ENCODE data around the gene CREB3L1. TPM values are rescaled to one million over a fixed set of nuclear protein-coding genes. Genes with fewer than 3 reads are reported as not detected.
A peak's percentile ranks its signal among the peaks of the same experiment; 100 is the strongest.

The CREB3L1 gene
- total RNA-seq, 4 donors from 2014 or later = 35.8 to 50.7 (median 41.6) TPM

GRCh38 chr11:46279126-46280099 is 2.0 kb downstream of the CREB3L1 start:
- Histone ChIP-seq H3K36me3 (no peaks in the 10 kb centered on the region), H3K27ac (peak overlapping the region; percentile 90 to 94 (median 92)), H3K4me3 (peak overlapping the region in 3 of 4 donors; percentile 76 to 83 (median 78)), H3K4me1 (peaks cover 22 to 77% (median 59%) of the 10 kb centered on the region in 4 donors), H3K9me3 (no peaks in the 10 kb centered on the region), H3K27me3 (peaks cover 17% of the 10 kb centered on the region)
- TF ChIP-seq CTCF (IDR thresholded peaks at IDR 0.05) (no peak), POLR2AphosphoS5 (IDR thresholded peaks at IDR 0.05) (no peak), POLR2A (IDR thresholded peaks at IDR 0.05) (no peak), EP300 (IDR thresholded peaks at IDR 0.05; ENCODE audit: low read depth) (no peak)
- peak; percentile 65 for DNase-seq
- intact Hi-C loops (cut with DNase I; ENCODE audit: low total_unique reads) = no loop called here
- WGBS, 2 donors (ENCODE audit: low coverage in 1 of 2) = 27 to 46% methylated on average over 3 to 15 of the region's 15 CpGs
- in situ Hi-C loops (cut with MboI; ENCODE audit: low pct_ligation_motif_present in 1 of 4, low pct_unique_long_range_greater_than_20kb in 1 of 4, low sequenced_read_pairs in 3 of 4) = no loop called here

- H3K9me3 ChIP-seq = no peaks in the 10 kb centered on the region
- H3K36me3 ChIP-seq = no peaks in the 10 kb centered on the region
- in situ Hi-C loops (cut with MboI; ENCODE audit: low pct_ligation_motif_present in 1 of 4, low pct_unique_long_range_greater_than_20kb in 1 of 4, low sequenced_read_pairs in 3 of 4) (no loop called here), intact Hi-C loops (cut with DNase I; ENCODE audit: low total_unique reads) (no loop called here)
- H3K4me1 ChIP-seq = peaks cover 10 to 76% (median 51%) of the 10 kb centered on the region in 4 donors
- H3K27me3 ChIP-seq = peaks cover 17% of the 10 kb centered on the region
- peak overlapping the region in 2 of 4 donors; percentile 11 to 76 for H3K4me3 ChIP-seq
- DNase-seq = no peak
- peak overlapping the region; percentile 90 to 94 (median 92) for H3K27ac ChIP-seq
- 0 to 75% methylated on average over 1 to 5 of the region's 5 CpGs for WGBS, 2 donors (ENCODE audit: low coverage in 1 of 2)
- TF ChIP-seq CTCF (IDR thresholded peaks at IDR 0.05) (no peak), POLR2AphosphoS5 (IDR thresholded peaks at IDR 0.05) (no peak), POLR2A (IDR thresholded peaks at IDR 0.05) (no peak), EP300 (IDR thresholded peaks at IDR 0.05; ENCODE audit: low read depth) (no peak)
Observed at GRCh38 chr11:46280706-46281105, 3.2 kb downstream of the CREB3L1 start.

- in situ Hi-C loops (cut with MboI; ENCODE audit: low pct_ligation_motif_present in 1 of 4, low pct_unique_long_range_greater_than_20kb in 1 of 4, low sequenced_read_pairs in 3 of 4) (no loop called here), intact Hi-C loops (cut with DNase I; ENCODE audit: low total_unique reads) (no loop called here)
- no peaks in the 10 kb centered on the region for H3K9me3 ChIP-seq
- H3K36me3 ChIP-seq = no peaks in the 10 kb centered on the region
- peak overlapping the region; percentile 90 to 94 (median 92) for H3K27ac ChIP-seq
- peak; percentile 80 for DNase-seq
- peak; percentile 66 for TF ChIP-seq POLR2A (IDR thresholded peaks at IDR 0.05)
- no peak for TF ChIP-seq EP300 (IDR thresholded peaks at IDR 0.05; ENCODE audit: low read depth)
- no peak for TF ChIP-seq CTCF (IDR thresholded peaks at IDR 0.05)
- peak; percentile 49 to 67 (median 64) for TF ChIP-seq POLR2AphosphoS5 (IDR thresholded peaks at IDR 0.05)
- 0 to 13% methylated on average over 1 to 7 of the region's 7 CpGs for WGBS, 2 donors (ENCODE audit: low coverage in 1 of 2)
- peaks cover 11 to 75% (median 48%) of the 10 kb centered on the region in 4 donors for H3K4me1 ChIP-seq
- H3K4me3 ChIP-seq = peak overlapping the region in 2 of 4 donors; percentile 11 to 76
- peaks cover 17% of the 10 kb centered on the region for H3K27me3 ChIP-seq
Observed at GRCh38 chr11:46281371-46281831, 3.9 kb downstream of the CREB3L1 start.

- H3K9me3 ChIP-seq = no peaks in the 10 kb centered on the region
- no peaks in the 10 kb centered on the region for H3K27me3 ChIP-seq
- H3K4me3 ChIP-seq = no peak overlapping the region
- no peaks in the 10 kb centered on the region for H3K36me3 ChIP-seq
- 86% methylated on average over 3 of the region's 3 CpGs; no CpG with 5 or more reads in 1 of the 2 donors for WGBS, 2 donors (ENCODE audit: low coverage in 1 of 2)
- H3K27ac ChIP-seq = peak overlapping the region; percentile 31 to 65 (median 51)
- no peak for TF ChIP-seq CTCF (IDR thresholded peaks at IDR 0.05)
- no peak for TF ChIP-seq POLR2A (IDR thresholded peaks at IDR 0.05)
- no peak for TF ChIP-seq POLR2AphosphoS5 (IDR thresholded peaks at IDR 0.05)
- no peak for TF ChIP-seq EP300 (IDR thresholded peaks at IDR 0.05; ENCODE audit: low read depth)
- intact Hi-C loops (cut with DNase I; ENCODE audit: low total_unique reads) = no loop called here
- peaks cover 13 to 57% (median 28%) of the 10 kb centered on the region in 4 donors for H3K4me1 ChIP-seq
- in situ Hi-C loops (cut with MboI; ENCODE audit: low pct_ligation_motif_present in 1 of 4, low pct_unique_long_range_greater_than_20kb in 1 of 4, low sequenced_read_pairs in 3 of 4) = no loop called here
- no peak for DNase-seq
Observed at GRCh38 chr11:46285173-46285572, 7.7 kb downstream of the CREB3L1 start.

Measured in transverse colon (tissue), 4 donors.